ENCODE results near the gene NEGR1.

The NEGR1 gene

DNA sequence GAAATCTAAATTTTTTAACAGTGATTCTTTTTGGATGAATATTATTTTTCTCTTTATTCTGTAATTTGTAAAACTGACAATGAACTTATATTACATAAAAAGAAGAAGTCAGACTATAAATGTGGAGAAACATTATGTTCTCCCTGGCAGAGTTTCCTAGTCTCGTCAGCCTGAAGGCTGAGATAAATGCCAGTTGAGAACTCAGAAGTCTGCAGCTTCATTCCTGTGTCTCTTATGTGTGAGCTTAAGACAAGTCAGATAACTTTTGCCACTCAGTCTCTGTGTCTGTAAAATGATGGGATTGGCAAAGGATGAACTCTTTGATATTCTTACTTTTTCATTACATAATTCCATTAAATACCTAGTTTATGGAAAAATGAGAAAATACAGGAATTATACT lies 632.7 kb downstream of the NEGR1 start:
- DNase-seq (ENCODE audit: extremely low read depth in 1 of 2, low read depth in 1 of 2), result no peak

- no peak for DNase-seq (ENCODE audit: extremely low read depth in 1 of 2, low read depth in 1 of 2)
Measured at GRCh38 chr1:71647513-71648300, 634.6 kb downstream of the NEGR1 start.

DNA sequence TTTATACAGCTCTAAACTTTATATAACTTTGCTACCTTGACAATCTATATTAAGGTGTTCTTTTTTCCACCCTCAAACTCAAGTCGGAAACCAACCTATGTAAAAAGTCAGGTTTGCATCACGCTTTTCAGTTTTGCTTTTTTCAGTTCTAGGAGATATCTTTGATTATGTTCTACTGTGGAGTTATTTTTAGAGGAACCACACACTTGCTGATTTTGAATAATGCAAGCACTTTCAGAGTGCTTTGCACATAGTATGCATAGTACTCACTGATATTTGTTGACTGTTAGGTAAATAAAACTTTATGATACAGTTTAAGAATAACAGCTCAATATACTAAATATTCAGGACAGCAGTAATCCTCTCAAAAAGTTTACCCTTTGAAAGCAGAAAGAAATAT lies 637.3 kb downstream of the NEGR1 start:
- DNase-seq (ENCODE audit: extremely low read depth in 1 of 2, low read depth in 1 of 2), result no peak

DNA sequence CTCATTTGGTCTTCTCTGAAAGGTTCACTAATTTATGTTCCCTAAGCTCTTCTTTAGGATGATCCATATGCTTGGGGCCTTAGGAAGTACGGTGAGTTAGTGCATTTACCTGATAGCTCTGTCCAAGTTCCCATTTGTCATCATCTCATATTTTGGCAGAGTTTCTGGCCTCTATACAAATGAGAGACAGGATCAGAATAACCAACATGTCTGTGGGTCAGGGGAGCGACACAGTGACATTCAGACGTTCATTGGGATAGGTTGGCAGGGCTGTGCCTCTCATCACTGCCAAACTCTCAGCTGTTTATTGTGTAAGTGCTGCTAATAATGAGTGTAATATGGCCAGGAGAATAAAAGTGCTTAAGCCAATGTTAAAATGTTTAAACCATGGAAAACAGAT lies 640.4 kb downstream of the NEGR1 start:
- DNase-seq (ENCODE audit: extremely low read depth in 1 of 2, low read depth in 1 of 2), result no peak

DNA sequence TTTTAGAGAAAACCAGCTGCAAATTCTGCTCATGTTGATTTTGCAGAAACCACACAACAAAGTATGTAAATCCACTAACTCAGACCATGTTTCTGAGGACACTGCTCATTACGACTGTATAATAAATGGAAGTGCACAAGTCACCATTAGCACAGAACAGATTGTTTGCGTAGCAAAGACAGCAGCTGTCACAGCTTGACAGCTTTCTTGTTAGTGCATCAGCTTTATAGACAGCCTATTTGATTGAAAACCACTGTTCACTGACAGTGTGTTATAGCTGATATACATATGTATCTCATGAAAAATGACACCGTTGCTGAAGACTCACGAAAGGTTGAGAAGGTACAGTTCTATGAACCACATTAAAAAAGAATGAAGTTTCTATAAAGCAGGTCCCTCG lies 641.3 kb downstream of the NEGR1 start:
- no peak for DNase-seq (ENCODE audit: extremely low read depth in 1 of 2, low read depth in 1 of 2)

- DNase-seq (ENCODE audit: extremely low read depth in 1 of 2, low read depth in 1 of 2), result no peak
Measured at GRCh38 chr1:71640116-71640515, 642.2 kb downstream of the NEGR1 start.

- no peak for DNase-seq (ENCODE audit: extremely low read depth in 1 of 2, low read depth in 1 of 2)
Measured at GRCh38 chr1:71638081-71638766, 644.1 kb downstream of the NEGR1 start.

DNA sequence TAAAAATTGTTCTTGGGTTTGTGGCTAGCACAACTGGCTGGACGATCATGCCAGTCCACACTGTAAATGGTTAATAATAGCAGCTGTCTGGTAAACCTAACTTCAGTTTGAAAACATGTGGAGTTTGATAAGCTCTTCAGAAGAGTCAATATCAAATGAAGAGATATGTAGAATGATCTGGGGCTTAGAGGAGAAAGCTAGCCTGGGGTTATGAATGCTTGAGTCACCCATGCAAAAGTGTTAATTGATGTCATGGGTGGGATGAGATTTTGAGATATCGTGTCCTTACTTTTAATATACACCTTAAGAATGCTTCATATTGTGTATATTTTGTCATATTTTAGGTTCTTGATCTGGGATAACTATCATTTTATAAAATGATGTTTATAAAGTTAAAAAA lies 646.8 kb downstream of the NEGR1 start:
- DNase-seq (ENCODE audit: extremely low read depth in 1 of 2, low read depth in 1 of 2), result no peak

DNA sequence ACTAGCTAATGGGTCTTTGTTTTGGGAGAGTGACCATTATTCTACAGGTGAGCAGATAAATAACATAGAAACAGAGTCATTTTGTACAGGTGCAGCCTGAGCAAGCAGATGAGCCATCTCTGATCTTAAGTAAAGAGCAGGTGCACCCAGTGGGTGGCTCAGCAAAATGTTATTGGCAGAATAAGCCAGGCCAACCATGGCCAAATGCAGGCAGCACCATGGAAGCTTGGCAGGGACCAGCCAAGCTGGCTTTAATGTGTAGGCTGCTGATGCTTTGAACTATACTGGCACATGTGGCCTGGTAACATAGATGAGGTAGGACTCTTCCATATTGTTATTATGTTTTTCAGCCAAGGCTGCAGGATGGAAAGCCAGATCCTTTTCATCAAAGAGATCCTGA lies 648.2 kb downstream of the NEGR1 start:
- DNase-seq (ENCODE audit: extremely low read depth in 1 of 2, low read depth in 1 of 2), result no peak

DNA sequence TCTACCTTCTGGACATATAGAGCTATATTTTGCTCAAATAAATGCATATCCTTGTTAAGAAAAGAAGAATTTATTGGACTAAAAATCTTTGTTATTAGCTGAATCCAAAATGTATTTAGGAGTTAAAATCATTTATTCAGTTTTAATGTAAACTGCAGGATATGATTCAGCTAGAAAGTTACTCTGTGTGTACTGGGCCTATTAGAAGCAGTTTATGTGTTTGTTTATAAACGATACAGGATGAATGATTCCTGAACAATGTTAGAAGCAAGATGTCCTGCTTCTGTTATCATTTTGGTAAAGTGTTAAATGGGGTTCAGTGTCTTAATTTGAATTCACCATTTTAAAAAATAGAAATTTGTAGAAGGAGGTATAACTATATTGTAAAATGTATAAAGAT lies 652.3 kb downstream of the NEGR1 start:
- no peak for DNase-seq (ENCODE audit: extremely low read depth in 1 of 2, low read depth in 1 of 2)

- DNase-seq (ENCODE audit: extremely low read depth in 1 of 2, low read depth in 1 of 2), result no peak
Measured at GRCh38 chr1:71625004-71625403, 657.3 kb downstream of the NEGR1 start.

- no peak for DNase-seq (ENCODE audit: extremely low read depth in 1 of 2, low read depth in 1 of 2)
Measured at GRCh38 chr1:71623888-71624287, 658.5 kb downstream of the NEGR1 start.

DNA sequence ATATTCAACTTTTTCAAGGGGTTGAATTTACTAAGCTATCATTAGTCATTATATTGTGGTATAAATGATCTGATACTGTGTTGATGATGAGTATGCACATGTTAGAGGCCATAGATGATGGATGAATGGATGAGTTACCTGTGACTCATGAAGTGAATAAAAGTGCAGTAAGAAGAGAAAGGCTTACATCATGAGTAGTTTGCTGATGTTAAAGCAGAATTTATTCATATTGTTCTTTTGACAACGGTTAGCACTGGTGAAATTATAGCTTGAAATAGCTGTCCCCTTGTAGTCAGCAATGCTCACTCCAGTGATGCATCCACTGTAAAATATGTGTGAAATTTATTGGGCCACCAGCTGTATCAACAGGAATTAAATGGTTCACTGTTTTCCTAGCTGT lies 660.6 kb downstream of the NEGR1 start:
- DNase-seq (ENCODE audit: extremely low read depth in 1 of 2, low read depth in 1 of 2), result no peak

DNA sequence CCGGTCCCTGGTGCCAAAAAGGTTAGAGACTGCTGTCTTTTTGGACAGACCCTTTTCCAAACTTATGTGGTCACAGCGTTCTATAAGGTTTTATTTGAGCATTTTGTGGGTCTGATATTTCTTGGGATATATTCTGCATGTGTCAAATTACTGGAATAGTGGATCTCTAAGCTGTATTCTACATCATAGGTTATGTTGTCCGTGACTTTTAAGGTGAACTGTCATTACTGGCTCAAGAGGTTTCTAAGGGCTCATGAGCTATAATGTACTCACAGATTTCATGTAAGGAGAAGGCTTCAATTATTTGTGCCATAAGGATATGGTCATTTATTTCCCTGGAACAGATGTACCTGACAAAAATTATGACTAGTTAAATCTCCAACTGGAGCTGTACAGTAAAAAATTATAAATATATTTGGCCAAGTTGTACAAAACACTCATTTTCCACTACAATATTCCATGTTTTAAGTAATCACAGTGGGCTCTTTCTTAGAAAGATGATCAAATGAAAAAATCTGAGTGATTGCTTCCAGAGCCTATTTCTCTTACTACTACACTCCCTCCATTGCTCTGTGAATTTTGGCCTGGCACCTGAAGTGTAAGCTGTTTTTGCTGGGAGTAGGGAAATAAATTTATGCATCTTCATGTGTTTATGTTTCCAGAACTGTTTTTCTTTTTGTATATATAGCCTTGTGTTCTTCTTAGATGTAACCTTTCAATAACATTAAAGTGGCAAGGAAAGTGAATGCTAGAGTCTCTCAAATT lies 663.4 kb downstream of the NEGR1 start:
- no peak for DNase-seq (ENCODE audit: extremely low read depth in 1 of 2, low read depth in 1 of 2)

- no peak for DNase-seq (ENCODE audit: extremely low read depth in 1 of 2, low read depth in 1 of 2)
Measured at GRCh38 chr1:71618191-71618590, 664.1 kb downstream of the NEGR1 start.

- DNase-seq (ENCODE audit: extremely low read depth in 1 of 2, low read depth in 1 of 2), result no peak
Measured at GRCh38 chr1:71610476-71610875, 671.9 kb downstream of the NEGR1 start.

- DNase-seq (ENCODE audit: extremely low read depth in 1 of 2, low read depth in 1 of 2), result no peak
Measured at GRCh38 chr1:71603044-71603776, 679.1 kb downstream of the NEGR1 start.

DNA sequence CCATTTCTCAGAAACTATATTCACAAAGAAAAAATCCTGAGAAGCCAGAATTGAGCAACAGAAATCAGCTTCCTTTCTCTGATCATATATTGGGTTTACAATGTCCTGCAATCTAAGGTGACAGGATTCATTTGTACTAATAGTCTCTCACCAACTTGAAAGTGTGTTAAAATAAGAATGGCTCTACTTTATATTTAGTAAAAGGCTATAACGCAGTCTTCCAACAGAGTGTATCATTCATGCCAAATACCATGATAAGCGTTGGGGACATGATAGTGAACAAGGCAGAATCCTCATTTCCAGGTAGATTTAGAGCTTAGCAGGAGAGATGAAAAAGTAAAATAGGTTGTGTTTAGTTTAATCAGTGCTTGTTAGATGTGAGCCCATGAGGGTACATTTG lies 682.3 kb downstream of the NEGR1 start:
- no peak for DNase-seq (ENCODE audit: extremely low read depth in 1 of 2, low read depth in 1 of 2)

- no peak for DNase-seq (ENCODE audit: extremely low read depth in 1 of 2, low read depth in 1 of 2)
Measured at GRCh38 chr1:71599306-71599705, 683.0 kb downstream of the NEGR1 start.

- no peak for DNase-seq (ENCODE audit: extremely low read depth in 1 of 2, low read depth in 1 of 2)
Measured at GRCh38 chr1:71593523-71593922, 688.8 kb downstream of the NEGR1 start.

DNA sequence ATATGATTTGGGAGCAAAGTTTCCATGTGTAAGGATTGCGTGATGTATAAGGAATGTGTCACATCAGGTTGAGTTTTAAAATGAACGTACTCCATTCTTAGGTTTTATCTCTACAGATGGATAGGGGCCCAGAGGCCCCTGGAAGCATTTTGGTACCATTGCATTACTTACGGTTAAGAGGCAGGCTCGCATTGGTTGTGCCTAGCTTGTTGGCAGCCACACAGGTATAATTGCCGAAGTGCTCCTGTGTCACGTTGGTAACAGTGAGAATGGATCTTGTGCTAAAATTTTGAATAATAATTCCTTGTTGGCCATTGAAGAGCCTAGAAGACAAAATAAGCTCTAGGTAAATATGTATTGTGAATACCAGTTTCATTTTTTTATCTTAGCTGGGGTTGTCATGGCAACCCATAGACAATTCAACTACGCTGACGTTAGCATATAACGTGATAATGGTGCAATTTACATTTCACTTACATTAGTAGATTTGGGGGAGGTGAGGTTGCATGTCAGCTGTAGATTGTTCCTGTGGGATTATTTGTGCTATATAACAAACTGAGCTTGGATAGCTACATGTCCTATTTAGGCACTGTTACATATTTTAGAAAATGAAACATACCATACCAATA lies 689.6 kb downstream of the NEGR1 start:
- DNase-seq (ENCODE audit: extremely low read depth in 1 of 2, low read depth in 1 of 2), result no peak
